Tibial nerve (tissue), 4 donors: ENCODE results near the gene ABCC12.

ENCODE experiments used
- EP300 ChIP-seq, 2 donors: sonication (generic); formaldehyde crosslinking; IDR thresholded peaks; one replicate each; pipeline ENCODE4 v1.6.1; 2017; ENCODE audit warnings: antibody characterized with exemption in 2 of 2, mild to moderate bottlenecking in 1 of 2
- TF ChIP-seq, protein P1 (sequence below), 5 experiments: fragments of 200-600 bp in 3 of 5; fragments of 450-650 bp in 2 of 5; sonication (generic) in 3 of 5; IDR thresholded peaks; one replicate each; pipeline ENCODE4 v1.5.1; 2016 to 2019; ENCODE audit warnings: antibody characterized with exemption in 5 of 5, mild to moderate bottlenecking in 3 of 5, moderate library complexity in 2 of 5

DNA sequence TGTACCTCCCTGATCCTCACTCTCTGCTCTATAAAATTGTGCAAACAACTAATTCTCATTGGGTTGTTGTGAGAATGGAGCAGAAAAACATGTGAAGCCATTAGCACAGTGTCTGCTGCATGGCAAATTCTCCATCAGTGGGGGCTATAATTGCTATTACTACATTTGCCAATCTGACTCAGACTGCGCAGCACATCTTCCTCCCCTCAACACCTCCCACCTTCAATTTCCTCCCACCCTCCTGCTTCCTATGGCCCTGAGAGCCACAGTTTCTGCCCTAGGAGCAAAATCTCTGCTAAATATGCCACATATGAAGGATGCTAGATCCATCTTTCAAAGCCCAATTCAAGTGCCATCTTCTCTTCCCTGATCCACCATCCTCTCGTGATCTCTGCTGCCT, 37.0 kb downstream of the ABCC12 start:
- TF ChIP-seq, protein P1, sequence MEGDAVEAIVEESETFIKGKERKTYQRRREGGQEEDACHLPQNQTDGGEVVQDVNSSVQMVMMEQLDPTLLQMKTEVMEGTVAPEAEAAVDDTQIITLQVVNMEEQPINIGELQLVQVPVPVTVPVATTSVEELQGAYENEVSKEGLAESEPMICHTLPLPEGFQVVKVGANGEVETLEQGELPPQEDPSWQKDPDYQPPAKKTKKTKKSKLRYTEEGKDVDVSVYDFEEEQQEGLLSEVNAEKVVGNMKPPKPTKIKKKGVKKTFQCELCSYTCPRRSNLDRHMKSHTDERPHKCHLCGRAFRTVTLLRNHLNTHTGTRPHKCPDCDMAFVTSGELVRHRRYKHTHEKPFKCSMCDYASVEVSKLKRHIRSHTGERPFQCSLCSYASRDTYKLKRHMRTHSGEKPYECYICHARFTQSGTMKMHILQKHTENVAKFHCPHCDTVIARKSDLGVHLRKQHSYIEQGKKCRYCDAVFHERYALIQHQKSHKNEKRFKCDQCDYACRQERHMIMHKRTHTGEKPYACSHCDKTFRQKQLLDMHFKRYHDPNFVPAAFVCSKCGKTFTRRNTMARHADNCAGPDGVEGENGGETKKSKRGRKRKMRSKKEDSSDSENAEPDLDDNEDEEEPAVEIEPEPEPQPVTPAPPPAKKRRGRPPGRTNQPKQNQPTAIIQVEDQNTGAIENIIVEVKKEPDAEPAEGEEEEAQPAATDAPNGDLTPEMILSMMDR (IDR thresholded peaks at IDR 0.05): no peak
- no peak for TF ChIP-seq EP300 (IDR thresholded peaks at IDR 0.05)
